Loucy (cell line): ENCODE results near the gene ST6GAL1.

Source experiments
- EZH2phosphoT487 ChIP-seq: fragments of 200-600 bp; IDR thresholded peaks from 2 replicates; pipeline ENCODE4 v1.6.1; 2018; ENCODE audit warnings: antibody characterized with exemption, mild to moderate bottlenecking, moderate library complexity, borderline replicate concordance
- TF ChIP-seq, protein P1 (sequence below): fragments of 200-600 bp; sonication (generic); conservative IDR thresholded peaks from 2 replicates; pipeline ENCODE4 v1.5.1; 2014; ENCODE audit warnings: mild to moderate bottlenecking, antibody characterized with exemption, low read length

DNA sequence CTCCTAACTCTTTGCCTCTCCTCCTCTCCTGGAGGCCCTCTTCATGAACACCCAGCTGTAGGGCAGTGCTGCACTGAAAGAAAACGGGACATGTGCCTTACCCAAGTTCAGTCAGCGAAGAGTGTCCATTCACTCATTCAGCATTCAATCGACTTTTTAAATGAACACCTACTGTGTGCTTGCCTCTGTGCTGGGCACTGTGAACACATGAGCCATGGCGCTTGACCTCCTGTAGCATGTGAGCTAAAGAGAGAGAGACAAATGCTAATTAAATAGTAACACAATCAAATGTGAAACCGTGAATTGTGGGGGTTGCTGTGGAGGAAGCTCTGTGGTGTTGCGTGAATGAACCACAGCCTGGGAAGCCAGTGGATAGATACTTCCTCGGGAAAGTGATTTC is 43.4 kb downstream of the ST6GAL1 start:
- TF ChIP-seq, protein P1, sequence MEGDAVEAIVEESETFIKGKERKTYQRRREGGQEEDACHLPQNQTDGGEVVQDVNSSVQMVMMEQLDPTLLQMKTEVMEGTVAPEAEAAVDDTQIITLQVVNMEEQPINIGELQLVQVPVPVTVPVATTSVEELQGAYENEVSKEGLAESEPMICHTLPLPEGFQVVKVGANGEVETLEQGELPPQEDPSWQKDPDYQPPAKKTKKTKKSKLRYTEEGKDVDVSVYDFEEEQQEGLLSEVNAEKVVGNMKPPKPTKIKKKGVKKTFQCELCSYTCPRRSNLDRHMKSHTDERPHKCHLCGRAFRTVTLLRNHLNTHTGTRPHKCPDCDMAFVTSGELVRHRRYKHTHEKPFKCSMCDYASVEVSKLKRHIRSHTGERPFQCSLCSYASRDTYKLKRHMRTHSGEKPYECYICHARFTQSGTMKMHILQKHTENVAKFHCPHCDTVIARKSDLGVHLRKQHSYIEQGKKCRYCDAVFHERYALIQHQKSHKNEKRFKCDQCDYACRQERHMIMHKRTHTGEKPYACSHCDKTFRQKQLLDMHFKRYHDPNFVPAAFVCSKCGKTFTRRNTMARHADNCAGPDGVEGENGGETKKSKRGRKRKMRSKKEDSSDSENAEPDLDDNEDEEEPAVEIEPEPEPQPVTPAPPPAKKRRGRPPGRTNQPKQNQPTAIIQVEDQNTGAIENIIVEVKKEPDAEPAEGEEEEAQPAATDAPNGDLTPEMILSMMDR = no peak
- TF ChIP-seq EZH2phosphoT487 = no peak
